WTC11 (cell line): ENCODE measurements around the gene CD8A.

Source experiments
- AFF4 ChIP-seq: sonication (generic); formaldehyde crosslinking; IDR thresholded peaks from 2 replicates; pipeline ENCODE4 v1.8.1; 2023; ENCODE audit warnings: mild to moderate bottlenecking, missing genetic modification reagents, borderline replicate concordance
- NFYB ChIP-seq: sonication (generic); formaldehyde crosslinking; conservative IDR thresholded peaks from 2 replicates; pipeline ENCODE4 v1.8.0; 2022; ENCODE audit warnings: low read depth, missing genetic modification reagents
- SP1 ChIP-seq: sonication (generic); formaldehyde crosslinking; conservative IDR thresholded peaks from 2 replicates; pipeline ENCODE4 v1.8.1; 2022; ENCODE audit warnings: missing genetic modification reagents
- TEAD4 ChIP-seq: sonication (generic); formaldehyde crosslinking; IDR thresholded peaks from 2 replicates; pipeline ENCODE4 v1.8.0; 2022; ENCODE audit warnings: mild to moderate bottlenecking, missing genetic modification reagents
- TF ChIP-seq, protein P1 (sequence below): fragments of 200-600 bp; IDR thresholded peaks from 2 replicates; pipeline ENCODE4 v1.8.0; 2022; ENCODE audit warnings: antibody characterized with exemption

DNA sequence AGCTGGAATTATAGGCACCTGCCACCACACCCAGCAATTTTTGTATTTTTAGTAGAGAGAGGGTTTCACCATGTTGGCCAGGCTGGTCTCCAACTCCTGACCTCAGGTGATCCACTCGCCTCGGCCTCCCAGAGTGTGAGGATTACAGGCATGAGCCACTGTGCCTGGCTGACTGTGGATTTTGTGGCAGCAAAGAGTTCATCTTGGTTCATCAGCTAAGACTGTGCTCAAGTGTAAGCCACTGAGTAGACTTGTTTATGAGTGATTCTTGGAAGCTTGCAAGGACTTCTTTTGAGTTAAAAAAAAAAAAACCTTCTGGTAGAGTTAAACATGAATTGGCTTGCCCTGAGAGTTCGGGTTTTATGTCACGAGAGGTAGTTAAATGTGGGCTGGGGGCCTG, 36.2 kb upstream of the CD8A start:
- TF ChIP-seq, protein P1, sequence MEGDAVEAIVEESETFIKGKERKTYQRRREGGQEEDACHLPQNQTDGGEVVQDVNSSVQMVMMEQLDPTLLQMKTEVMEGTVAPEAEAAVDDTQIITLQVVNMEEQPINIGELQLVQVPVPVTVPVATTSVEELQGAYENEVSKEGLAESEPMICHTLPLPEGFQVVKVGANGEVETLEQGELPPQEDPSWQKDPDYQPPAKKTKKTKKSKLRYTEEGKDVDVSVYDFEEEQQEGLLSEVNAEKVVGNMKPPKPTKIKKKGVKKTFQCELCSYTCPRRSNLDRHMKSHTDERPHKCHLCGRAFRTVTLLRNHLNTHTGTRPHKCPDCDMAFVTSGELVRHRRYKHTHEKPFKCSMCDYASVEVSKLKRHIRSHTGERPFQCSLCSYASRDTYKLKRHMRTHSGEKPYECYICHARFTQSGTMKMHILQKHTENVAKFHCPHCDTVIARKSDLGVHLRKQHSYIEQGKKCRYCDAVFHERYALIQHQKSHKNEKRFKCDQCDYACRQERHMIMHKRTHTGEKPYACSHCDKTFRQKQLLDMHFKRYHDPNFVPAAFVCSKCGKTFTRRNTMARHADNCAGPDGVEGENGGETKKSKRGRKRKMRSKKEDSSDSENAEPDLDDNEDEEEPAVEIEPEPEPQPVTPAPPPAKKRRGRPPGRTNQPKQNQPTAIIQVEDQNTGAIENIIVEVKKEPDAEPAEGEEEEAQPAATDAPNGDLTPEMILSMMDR: no peak
- TF ChIP-seq TEAD4 (no peak), SP1 (CRISPR knock-in tag) (no peak), AFF4 (CRISPR knock-in tag) (no peak), NFYB (no peak)
